Measurements from ENCODE around the gene HSPB6.
"Not testable (repeated sequence)": the region's sequence is repeated elsewhere in the genome, so short reads cannot be mapped to it uniquely, and the experiment has no call there.

Gene HSPB6

DNA sequence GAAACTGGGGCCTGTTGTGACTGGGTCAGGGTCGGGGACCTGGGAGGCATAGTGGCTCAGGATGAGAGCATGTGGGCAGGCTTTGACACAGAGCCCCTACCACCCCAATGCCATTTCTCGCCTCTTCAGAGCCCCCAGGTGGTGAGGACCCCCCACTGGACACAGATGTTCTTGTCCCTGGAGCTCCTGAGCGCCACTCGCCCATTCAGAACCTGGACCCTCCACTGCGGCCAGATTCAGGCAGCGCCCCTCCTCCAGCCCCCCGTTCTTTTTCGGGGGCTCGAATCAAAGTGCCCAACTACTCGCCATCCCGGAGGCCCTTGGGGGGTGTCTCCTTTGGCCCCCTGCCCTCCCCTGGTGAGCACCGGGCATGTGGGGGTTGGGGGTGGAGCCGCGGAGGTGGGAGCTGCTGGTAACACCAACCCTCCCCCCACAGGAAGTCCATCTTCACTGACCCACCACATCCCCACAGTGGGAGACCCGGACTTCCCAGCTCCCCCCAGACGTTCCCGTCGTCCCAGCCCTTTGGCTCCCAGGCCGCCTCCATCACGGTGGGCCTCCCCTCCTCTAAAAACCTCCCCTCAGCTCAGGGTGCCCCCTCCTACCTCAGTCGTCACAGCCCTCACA, 24.9 kb downstream of the HSPB6 start:
- no peak for DNase-seq (ENCODE audit: low read depth)

GRCh38 chr19:35731353-35731752, 25.5 kb downstream of the HSPB6 start:
- no peak for DNase-seq (ENCODE audit: low read depth)

DNA sequence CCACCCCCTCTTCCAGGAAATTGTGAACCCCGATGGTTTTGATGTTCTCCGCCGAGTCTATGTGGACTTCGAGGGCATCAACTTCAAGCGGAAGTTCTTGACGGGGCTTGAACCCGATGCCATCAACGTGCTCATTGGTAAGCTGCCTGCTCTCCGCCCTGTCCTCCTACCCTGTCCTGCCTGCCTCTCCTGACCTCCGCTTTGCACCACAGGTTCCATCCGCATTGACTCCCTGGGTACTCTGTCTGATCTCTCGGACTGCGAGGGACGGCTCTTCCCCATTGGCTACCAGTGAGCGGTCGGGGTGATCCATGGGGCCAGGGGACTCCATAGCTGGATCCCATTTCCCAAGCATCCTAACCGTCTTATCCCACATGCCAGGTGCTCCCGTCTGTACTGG, 26.5 kb downstream of the HSPB6 start:
- no peak for DNase-seq (ENCODE audit: low read depth)

DNA sequence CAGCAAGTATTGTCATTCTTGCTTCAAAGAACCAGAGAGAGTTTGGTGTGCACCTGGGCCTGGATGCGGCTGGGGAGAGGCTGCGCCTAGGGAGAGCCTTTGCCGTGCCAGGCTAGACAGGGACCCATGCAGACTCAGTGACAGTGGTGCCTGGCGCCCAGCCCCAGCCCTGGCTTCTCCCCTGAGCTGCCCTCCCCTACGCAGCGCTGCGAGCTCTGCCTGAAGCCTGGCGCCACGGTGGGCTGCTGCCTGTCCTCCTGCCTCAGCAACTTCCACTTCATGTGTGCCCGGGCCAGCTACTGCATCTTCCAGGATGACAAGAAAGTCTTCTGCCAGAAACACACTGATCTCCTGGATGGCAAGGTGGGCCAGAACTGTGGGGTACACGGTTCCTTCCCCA, 27.1 kb downstream of the HSPB6 start:
- no peak for DNase-seq (ENCODE audit: low read depth)

- DNase-seq (ENCODE audit: low read depth): no peak
Observed at GRCh38 chr19:35729021-35729420, 27.8 kb downstream of the HSPB6 start.

GRCh38 chr19:35727956-35728706, 28.7 kb downstream of the HSPB6 start:
- no peak for DNase-seq (ENCODE audit: low read depth)

GRCh38 chr19:35727053-35727955, 29.5 kb downstream of the HSPB6 start:
- no peak for DNase-seq (ENCODE audit: low read depth)

- DNase-seq (ENCODE audit: low read depth): no peak
Observed at GRCh38 chr19:35725216-35725861, 31.5 kb downstream of the HSPB6 start.

DNA sequence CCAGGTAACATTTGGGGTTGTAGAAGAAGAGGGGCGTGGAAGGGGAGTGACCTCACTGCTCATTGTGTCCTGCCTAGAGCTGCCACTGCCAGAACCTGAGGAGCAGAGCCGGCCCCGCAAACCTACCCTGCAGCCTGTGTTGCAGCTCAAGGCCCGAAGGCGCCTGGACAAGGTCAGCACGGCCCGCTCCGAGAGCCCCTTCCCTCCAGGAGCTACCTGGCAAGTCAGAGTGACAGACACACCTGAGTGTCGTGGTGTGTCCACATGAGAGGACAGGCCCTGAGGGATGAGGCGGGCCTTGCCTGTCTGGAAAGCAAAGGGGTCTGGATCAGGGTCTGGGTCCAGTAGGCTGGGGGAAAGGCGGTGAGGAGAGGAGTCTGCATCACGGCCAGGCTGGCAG, 32.3 kb downstream of the HSPB6 start:
- DNase-seq (ENCODE audit: low read depth): no peak

GRCh38 chr19:35724132-35724531, 32.7 kb downstream of the HSPB6 start:
- not testable (repeated sequence) for DNase-seq (ENCODE audit: low read depth)

- DNase-seq (ENCODE audit: low read depth): no peak
Observed at GRCh38 chr19:35723671-35724070, 33.2 kb downstream of the HSPB6 start.

GRCh38 chr19:35722897-35723296, 33.9 kb downstream of the HSPB6 start:
- DNase-seq (ENCODE audit: low read depth): no peak

GRCh38 chr19:35722461-35722860, 34.4 kb downstream of the HSPB6 start:
- no peak for DNase-seq (ENCODE audit: low read depth)

DNA sequence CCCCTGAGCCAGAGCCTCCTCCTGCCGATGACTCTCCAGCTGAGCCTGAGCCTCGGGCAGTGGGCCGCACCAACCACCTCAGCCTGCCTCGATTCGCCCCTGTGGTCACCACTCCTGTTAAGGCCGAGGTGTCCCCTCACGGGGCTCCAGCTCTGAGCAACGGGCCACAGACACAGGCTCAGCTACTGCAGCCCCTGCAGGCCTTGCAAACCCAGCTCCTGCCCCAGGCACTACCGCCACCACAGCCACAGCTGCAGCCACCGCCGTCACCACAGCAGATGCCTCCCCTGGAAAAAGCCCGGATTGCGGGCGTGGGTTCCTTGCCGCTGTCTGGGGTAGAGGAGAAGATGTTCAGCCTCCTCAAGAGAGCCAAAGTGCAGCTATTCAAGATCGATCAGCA, 35.5 kb downstream of the HSPB6 start:
- DNase-seq (ENCODE audit: low read depth): no peak

DNA sequence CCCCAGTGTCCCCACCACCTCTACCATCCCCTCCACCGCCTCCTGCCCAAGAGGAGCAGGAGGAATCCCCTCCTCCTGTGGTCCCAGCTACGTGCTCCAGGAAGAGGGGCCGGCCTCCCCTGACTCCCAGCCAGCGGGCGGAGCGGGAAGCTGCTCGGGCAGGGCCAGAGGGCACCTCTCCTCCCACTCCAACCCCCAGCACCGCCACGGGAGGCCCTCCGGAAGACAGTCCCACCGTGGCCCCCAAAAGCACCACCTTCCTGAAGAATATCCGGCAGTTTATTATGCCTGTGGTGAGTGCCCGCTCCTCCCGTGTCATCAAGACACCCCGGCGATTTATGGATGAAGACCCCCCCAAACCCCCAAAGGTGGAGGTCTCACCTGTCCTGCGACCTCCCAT, 36.2 kb downstream of the HSPB6 start:
- DNase-seq (ENCODE audit: low read depth): no peak

DNA sequence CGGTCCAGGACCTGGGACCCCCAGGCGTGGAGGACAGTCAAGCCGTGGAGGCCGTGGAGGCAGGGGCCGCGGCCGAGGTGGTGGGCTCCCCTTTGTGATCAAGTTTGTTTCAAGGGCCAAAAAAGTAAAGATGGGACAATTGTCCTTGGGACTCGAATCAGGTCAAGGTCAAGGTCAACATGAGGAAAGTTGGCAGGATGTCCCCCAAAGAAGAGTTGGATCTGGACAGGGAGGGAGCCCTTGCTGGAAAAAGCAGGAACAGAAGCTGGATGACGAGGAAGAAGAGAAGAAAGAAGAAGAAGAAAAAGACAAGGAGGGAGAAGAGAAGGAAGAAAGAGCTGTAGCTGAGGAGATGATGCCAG, 36.7 kb downstream of the HSPB6 start:
- DNase-seq (ENCODE audit: low read depth): no peak

DNA sequence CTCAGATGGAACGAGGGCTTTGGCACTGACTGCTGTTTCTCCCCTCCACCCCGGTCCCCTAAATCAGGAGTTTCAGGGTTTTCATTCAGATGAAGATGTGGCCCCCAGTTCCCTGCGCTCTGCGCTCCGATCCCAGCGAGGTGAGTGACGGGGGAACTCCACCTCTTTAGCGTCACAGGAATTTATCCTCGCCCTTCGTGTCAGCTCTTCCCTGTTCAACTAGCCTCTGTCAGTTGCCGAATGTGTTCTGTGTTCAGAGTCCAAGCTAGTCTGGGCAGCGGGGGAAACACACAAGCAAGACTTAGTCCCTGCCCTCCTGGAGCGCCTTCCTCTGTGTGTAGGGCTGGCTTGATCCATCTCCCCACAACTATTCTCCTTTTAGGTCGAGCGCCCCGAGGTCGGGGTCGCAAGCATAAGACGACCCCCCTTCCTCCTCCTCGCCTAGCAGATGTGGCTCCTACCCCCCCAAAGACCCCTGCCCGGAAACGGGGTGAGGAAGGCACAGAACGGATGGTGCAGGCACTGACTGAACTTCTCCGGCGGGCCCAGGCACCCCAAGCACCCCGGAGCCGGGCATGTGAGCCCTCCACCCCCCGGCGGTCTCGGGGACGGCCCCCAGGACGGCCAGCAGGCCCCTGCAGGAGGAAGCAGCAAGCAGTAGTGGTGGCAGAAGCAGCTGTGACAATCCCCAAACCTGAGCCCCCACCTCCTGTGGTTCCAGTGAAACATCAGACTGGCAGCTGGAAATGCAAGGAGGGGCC, 37.2 kb downstream of the HSPB6 start:
- no peak for DNase-seq (ENCODE audit: low read depth)

DNA sequence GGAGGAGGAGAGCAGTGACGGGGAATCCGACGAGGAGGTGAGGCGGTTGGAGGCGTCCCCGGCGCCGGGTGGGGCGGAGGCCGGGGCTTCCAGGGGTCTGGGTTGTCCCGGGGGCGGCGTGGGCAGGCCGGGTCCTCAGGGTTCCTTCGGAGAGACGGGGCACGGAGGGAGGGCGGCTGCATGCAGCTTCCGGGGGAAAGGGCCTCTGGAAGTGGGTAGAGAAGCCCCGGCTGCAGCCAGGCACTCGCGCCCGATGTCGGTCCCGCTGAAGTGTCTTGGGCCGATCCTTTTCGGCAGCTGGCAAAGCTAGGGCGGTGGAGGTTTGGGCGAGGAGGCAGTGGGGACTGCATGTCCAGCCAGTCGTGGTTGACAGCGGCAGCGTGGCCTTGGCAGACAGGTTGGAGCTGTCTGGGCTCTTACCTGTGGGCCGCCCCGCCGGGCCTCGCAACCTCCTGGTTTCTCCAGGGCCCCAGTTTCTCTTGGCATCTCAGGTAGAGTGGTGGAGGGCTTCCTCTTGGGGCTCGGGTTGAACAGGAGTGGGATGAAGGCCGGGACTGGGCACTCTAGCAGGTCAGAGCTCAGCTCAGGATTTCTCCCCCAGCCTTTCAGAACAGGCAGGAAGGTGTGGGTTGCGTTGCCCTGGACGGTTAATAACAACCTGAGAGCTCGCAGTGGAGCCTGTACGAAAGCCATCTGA, 38.3 kb downstream of the HSPB6 start:
- no peak for DNase-seq (ENCODE audit: low read depth)

GRCh38 chr19:35717665-35718344, 39.0 kb downstream of the HSPB6 start, which contains the start of gene KMT2B:
Gene KMT2B, plus strand, starts transcription at chr19:35718003. Its CDS starts 16 bp downstream, at chr19:35718019.
- peak; percentile 81 for DNase-seq (ENCODE audit: low read depth)
